ENCODE results near the gene TTC31.

TTC31 gene

DNA sequence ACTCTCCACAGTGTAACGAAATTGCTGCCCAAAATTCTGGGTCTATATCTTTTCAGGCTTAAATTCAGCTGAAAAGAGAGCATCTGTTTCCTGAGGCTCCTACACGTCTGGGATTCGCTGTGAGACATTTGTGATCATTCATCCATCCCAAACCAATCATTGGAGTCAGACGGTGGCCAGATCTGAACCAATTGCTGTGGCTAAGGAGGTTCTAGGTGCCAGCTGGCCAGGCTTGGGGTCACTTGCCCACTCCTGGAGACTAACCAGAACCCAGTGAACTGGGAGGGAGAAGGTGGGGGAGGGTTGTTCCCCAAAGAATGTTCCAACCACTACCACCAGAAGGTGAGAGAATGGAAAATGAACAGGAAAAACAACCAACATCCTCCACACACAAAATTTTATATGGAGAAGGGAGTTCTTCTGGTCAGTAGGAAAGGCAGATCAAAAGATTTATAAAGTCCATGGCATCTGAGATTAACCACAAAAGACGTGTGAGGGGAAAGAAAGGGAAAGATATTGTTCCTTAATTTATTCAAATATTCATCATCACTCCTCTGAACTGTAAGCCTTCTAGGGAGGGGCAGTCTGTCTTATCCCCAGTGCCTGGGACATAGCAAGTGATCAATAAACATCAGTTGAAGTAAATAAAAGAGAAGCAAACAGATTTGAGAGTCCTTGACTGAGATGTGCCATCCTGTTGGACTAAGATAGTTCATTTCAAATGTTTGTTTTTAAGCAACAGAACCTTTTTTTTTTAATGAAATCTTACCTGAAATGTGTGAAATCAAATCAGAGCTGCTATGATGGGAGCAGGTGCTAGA lies 38.2 kb upstream of the TTC31 start:
- no peaks in the 10 kb centered on the region for H3F3A ChIP-seq (ENCODE audit: insufficient read depth, low read length)
- H3K79me2 ChIP-seq (ENCODE audit: low read length) = no peaks in the 10 kb centered on the region
- no peaks in the 10 kb centered on the region for H3K9me3 ChIP-seq (replicated peaks; ENCODE audit: insufficient read depth, low read length)
- no peak overlapping the region for H2AFZ ChIP-seq (ENCODE audit: low read length)
- no peak overlapping the region for H3K27ac ChIP-seq (ENCODE audit: low read length)
- H3K4me2 ChIP-seq (ENCODE audit: low read depth, low read length) = no peak overlapping the region
- no peaks in the 10 kb centered on the region for H4K20me1 ChIP-seq (ENCODE audit: insufficient read depth, low read length)
- H3K9me2 ChIP-seq (replicated peaks; ENCODE audit: insufficient read depth, low read length) = no peaks in the 10 kb centered on the region
- H3K27me3 ChIP-seq (replicated peaks; ENCODE audit: insufficient read depth, low read length) = peaks cover 31% of the 10 kb centered on the region
- no peak for DNase-seq
- H3K9ac ChIP-seq (ENCODE audit: low read length) = no peak overlapping the region
- H3K36me3 ChIP-seq (replicated peaks; ENCODE audit: insufficient read depth, low read length) = no peaks in the 10 kb centered on the region
- peaks cover 5% of the 10 kb centered on the region for H3K4me1 ChIP-seq (ENCODE audit: low read length)
- no peak for TF ChIP-seq EZH2 (optimal IDR thresholded peaks at IDR 0.05; ENCODE audit: low read depth, low read length)
- no peak for TF ChIP-seq EZH2phosphoT487 (IDR thresholded peaks at IDR 0.05; ENCODE audit: low read length)
- TF ChIP-seq, protein P1, sequence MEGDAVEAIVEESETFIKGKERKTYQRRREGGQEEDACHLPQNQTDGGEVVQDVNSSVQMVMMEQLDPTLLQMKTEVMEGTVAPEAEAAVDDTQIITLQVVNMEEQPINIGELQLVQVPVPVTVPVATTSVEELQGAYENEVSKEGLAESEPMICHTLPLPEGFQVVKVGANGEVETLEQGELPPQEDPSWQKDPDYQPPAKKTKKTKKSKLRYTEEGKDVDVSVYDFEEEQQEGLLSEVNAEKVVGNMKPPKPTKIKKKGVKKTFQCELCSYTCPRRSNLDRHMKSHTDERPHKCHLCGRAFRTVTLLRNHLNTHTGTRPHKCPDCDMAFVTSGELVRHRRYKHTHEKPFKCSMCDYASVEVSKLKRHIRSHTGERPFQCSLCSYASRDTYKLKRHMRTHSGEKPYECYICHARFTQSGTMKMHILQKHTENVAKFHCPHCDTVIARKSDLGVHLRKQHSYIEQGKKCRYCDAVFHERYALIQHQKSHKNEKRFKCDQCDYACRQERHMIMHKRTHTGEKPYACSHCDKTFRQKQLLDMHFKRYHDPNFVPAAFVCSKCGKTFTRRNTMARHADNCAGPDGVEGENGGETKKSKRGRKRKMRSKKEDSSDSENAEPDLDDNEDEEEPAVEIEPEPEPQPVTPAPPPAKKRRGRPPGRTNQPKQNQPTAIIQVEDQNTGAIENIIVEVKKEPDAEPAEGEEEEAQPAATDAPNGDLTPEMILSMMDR (IDR thresholded peaks at IDR 0.05; ENCODE audit: low read length) = no peak
- H3K4me3 ChIP-seq (ENCODE audit: low read length) = no peak overlapping the region

DNA sequence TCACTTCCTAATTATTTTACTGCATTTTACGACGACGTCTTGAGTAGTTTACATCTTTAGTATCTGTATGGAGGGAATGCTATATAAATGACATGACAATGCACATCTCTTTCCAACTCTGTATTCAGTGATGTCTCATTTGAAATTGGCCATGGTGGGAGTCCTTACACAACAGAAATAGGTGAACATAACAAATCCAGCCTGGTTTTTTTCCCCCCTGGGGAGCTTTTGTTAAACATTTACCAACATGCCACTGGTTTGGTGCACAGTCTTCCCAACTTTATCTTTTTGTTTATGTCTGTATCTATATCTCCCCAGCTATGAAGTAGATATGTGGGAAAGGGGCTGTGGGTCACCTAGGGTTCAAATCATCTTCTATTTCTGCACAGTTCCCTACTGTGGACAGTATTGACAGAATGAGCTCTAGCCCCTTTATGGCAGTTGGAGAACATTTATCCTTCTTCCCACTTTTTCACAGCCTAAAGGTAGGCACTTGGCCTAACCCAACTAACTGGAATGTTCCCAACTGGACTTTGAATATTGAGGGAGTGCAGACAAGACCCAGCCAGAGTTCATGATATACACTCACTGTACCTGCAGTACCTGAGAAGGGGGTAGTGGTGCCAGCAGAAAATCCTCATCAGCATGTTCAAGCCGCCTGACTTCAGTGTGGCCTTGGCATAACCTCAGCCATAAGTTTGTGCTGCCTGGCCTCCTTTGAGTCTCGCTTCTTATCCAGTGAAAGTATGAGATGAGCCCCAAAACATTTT lies 35.5 kb upstream of the TTC31 start:
- no peak overlapping the region for H3K9ac ChIP-seq (ENCODE audit: low read length)

GRCh38 chr2:74448771-74449170 lies 34.1 kb upstream of the TTC31 start:
- H2AFZ ChIP-seq (ENCODE audit: low read length) = no peak overlapping the region
- DNase-seq = no peak
- peaks cover 13% of the 10 kb centered on the region for H3K27me3 ChIP-seq (replicated peaks; ENCODE audit: insufficient read depth, low read length)
- H3K9ac ChIP-seq (ENCODE audit: low read length) = no peak overlapping the region
- H3K4me1 ChIP-seq (ENCODE audit: low read length) = peaks cover 6% of the 10 kb centered on the region; the same call in 1 of the 2 replicates
- no peak overlapping the region for H3K4me3 ChIP-seq (ENCODE audit: low read length)
- no peaks in the 10 kb centered on the region for H3K79me2 ChIP-seq (ENCODE audit: low read length)
- no peak overlapping the region for H3K4me2 ChIP-seq (ENCODE audit: low read depth, low read length)
- H3K27ac ChIP-seq (ENCODE audit: low read length) = no peak overlapping the region
- TF ChIP-seq EZH2 (optimal IDR thresholded peaks at IDR 0.05; ENCODE audit: low read depth, low read length) = no peak
- TF ChIP-seq EZH2phosphoT487 (IDR thresholded peaks at IDR 0.05; ENCODE audit: low read length) = no peak
- TF ChIP-seq, protein P1 (IDR thresholded peaks at IDR 0.05; ENCODE audit: low read length) = no peak
- no peaks in the 10 kb centered on the region for H3K9me2 ChIP-seq (replicated peaks; ENCODE audit: insufficient read depth, low read length)
- H3K36me3 ChIP-seq (replicated peaks; ENCODE audit: insufficient read depth, low read length) = no peaks in the 10 kb centered on the region
- H3F3A ChIP-seq (ENCODE audit: insufficient read depth, low read length) = no peaks in the 10 kb centered on the region
- no peaks in the 10 kb centered on the region for H4K20me1 ChIP-seq (ENCODE audit: insufficient read depth, low read length)
- H3K9me3 ChIP-seq (replicated peaks; ENCODE audit: insufficient read depth, low read length) = no peaks in the 10 kb centered on the region

More for the DNA sequence above, 35.5 kb upstream of the TTC31 start:
- H4K20me1 ChIP-seq (ENCODE audit: insufficient read depth, low read length) = no peaks in the 10 kb centered on the region
- no peaks in the 10 kb centered on the region for H3K9me3 ChIP-seq (replicated peaks; ENCODE audit: insufficient read depth, low read length)
- H3K27ac ChIP-seq (ENCODE audit: low read length) = no peak overlapping the region
- peaks cover 14% of the 10 kb centered on the region for H3K27me3 ChIP-seq (replicated peaks; ENCODE audit: insufficient read depth, low read length)
- TF ChIP-seq EZH2phosphoT487 (IDR thresholded peaks at IDR 0.05; ENCODE audit: low read length) (no peak), EZH2 (optimal IDR thresholded peaks at IDR 0.05; ENCODE audit: low read depth, low read length) (no peak)
- TF ChIP-seq, protein P1 (IDR thresholded peaks at IDR 0.05; ENCODE audit: low read length) = no peak
- H3F3A ChIP-seq (ENCODE audit: insufficient read depth, low read length) = no peaks in the 10 kb centered on the region
- no peaks in the 10 kb centered on the region for H3K79me2 ChIP-seq (ENCODE audit: low read length)
- no peak overlapping the region for H3K4me2 ChIP-seq (ENCODE audit: low read depth, low read length)
- 0 out of 2 replicates have a peak, but pooled peaks cover under 1% of the 10 kb centered on the region for H3K4me1 ChIP-seq (ENCODE audit: low read length)
- H3K4me3 ChIP-seq (ENCODE audit: low read length) = no peak overlapping the region
- H2AFZ ChIP-seq (ENCODE audit: low read length) = no peak overlapping the region
- H3K9me2 ChIP-seq (replicated peaks; ENCODE audit: insufficient read depth, low read length) = no peaks in the 10 kb centered on the region
- H3K36me3 ChIP-seq (replicated peaks; ENCODE audit: insufficient read depth, low read length) = no peaks in the 10 kb centered on the region
- no peak for DNase-seq

All from MM.1S (cell line).